Right forelimb (tissue), 1 donor: ENCODE results near the gene POU2F3.
"Not testable (repeated sequence)": the region's sequence is repeated elsewhere in the genome, so short reads cannot be mapped to it uniquely, and the experiment has no call there.

ENCODE experiments used
- DNase-seq: peaks from one replicate; pipeline ENCODE4 v3.0.0-alpha.2; 2018

The POU2F3 gene

DNA sequence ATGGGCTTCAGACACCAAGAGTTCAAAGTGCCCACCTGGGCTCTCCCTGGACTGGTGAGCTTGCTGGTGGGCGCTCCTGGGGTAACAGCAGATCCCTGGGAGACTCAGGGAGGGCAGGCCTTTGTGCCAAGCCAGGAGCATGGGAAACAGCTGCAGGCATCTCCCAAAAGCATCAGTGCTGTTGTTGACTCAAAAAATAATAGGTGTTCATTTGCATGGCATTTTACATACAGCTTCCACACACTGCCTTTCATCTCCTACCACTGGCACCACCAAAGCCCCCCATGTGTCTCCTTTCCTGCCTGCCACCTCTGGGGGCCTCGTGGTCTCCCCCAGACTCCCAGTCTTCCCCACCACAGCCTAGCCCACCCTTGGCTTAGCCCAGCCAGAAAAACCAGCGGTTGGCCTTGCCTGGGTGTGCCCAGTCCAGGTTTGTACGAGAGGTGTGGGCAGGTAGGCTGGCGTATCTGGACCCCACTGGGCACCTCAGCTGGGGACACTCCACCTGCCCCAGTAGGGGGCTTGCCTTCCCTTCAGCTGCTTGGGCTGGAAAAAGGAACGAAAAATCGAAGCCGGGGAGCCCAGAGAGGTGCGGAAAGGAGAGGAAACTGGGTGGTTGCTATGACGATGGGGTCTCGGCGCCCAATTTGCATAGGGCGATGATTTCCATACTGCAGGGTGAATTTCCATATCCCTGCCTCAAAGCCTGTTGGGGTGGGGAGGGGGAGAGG lies 15.0 kb downstream of the POU2F3 start:
- no peak for DNase-seq

DNA sequence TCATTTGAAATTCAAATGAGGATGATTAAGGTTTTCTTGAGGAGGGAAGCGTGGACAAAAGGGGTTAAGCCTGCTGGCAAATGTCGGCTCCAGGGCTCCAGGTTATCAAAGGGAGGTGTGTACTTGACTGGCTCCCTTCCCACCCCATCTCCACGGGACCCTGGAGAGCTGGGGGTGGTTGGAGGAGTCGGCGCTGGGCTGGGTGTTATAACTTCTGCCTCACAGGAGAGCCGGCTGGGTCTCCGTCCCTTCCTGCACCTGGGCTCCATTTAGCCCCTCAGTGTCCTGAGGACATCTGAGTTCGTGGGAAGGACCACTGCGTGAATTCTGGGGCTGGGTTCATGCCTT lies 15.6 kb downstream of the POU2F3 start:
- no peak for DNase-seq

DNA sequence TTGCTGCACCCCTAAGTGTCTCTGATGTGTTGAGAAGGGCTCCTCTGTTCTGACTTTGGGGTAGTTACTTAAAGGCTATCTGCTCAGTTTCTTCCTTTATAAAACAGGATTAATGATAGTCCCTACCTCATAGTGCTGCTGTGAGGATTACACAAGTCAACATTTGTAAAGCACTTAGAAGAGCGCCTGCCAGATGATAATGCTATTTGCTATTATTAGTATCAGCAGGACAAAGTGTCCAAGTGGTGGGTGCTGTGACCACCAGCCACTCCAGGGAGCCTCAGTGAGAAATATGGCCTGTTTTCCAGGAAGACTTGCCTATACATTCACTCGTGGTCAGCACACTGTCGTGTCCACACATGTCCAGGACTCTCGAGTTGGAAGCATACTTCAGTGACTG lies 16.2 kb downstream of the POU2F3 start:
- no peak for DNase-seq

DNA sequence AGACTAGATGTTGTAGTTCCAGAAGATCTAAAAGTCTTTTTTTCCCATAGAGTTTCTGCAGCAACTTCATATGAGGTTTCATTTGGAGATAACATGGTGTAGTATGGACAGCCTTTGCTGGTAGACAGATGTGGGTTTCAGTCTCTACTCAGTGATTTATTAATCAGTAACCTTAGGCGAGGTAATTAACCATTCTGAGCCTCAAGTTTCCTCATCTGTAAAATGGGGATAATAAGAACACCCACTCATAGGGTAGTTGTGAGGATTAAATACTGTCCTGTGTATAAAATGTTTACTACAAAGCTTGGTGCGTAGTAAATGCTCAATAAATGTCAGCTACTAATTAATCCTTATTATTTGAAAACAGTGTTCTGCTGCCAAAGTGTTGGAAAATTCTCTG lies 16.8 kb downstream of the POU2F3 start:
- no peak for DNase-seq

DNA sequence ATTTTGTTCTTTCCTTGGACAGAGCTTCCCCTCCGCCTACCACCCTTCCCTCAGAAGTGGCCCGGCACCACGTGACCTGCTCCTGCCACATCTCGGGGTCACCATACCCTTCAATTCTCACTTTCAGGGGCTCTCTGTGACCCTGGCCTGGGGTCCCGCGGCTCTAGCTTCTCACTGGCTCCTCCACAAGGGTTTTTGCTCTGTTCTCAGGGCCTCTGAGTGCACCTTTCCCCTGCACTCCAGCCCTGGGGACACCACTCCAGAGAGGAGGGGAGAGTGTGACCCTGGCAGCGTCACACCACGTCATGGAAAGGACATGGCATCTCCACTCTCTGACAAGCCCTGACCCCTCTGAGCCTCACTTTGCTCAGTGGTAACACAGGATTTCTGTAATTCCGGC lies 17.4 kb downstream of the POU2F3 start:
- DNase-seq = no peak

DNA sequence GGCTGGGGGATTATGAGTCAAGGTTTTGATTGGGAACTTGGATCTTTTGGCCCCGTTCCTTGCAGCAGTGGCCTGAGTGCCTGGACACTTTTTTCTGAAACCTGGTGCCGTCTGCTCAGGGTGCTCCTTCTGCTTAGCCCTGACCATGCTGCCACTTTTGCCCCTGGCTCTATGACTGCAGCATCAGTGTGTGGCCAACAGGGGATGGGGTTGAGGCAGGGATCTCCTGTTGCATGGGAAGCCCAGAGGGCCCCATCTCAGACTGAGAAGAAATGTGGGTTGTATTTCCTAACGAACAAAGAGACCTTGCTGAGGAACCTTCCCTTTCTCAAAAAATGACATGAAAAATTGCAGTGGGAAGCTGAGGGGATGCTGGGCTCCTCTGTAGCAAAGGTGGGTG lies 18.7 kb downstream of the POU2F3 start:
- DNase-seq = no peak

DNA sequence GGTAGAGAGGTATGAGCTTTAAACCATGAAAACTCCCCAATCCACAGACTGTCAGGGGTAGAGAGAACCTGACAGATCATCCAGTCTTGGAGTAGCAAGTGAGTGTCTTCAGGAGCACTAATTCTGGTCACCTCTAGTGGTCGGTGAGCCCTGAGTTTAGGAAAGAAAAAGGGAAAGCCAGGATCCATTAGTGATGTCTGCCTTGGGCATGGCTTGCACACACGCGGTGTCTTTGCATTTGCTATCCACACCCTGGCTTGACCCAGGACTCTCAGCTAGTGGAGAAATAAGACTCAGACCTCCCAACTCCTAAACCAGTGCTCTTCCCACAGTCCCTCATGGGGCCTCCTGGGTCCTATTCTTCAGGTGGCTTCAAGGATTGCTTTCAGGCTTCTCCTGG lies 19.3 kb downstream of the POU2F3 start:
- no peak for DNase-seq

DNA sequence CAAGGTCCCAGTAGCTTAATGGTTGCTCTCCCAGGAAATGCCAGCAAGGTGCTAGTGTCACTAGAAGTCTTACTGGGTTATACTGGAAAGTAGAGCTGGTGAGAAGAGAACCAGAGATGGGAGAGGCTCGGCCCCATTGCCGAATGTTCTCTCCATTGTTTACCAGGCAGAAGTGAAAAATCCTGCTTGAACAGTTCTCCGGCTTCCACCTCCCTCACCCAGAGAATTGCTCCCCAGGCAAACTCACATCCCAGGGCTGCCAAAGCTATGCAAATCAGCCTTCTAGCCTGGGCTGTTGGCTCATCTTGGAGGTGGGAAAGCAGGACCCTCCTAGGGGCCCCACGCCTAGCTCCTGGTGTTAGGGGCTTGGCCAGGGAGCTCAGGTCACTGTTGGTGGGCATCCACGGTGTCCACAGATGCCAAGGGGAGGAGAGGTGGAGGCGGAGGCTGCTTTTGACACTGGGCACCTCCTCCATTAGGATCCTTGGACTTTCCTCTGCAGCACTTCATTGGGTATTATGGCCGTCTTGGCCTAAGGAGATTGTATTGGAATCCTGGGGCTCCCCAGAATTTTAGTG lies 20.1 kb downstream of the POU2F3 start:
- no peak for DNase-seq

DNA sequence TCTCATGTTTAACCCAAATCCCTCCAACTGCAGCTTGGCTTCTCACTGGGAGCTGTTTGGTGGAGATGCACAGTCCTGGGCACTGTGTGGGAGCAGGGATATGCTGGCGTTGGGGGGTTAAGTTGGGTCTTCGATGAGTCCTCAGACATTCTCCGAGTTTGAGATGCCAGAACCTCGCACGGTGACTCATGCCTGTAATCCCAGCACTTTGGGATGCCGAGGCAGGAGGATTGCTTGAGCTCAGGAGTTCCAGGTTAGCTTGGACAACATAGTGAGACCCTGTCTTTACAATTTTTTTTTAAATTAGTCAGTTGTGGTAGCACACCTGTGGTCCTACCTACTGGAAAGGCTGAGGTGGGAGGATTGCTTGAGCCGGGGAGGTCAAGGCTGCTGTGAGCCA lies 20.7 kb downstream of the POU2F3 start:
- DNase-seq = no peak

DNA sequence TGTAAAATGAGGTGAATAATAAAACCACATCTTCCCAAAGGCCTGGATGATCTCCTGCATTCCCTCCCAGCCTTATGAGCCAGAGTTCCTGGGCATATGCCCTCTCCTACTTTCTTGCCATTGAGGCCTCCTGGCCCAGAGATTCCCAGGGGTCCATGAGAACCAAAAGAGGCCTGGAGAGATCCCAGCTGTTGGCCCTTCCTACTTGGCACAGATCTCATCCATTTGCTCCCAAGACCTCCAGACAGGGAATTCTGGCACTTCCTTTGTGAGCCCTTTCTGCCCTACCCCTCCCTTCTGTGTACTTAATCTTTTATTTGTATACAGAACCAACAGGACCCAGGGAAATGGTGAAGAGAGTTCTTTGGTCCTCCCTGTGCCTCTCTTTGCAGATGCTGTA lies 21.4 kb downstream of the POU2F3 start:
- no peak for DNase-seq

DNA sequence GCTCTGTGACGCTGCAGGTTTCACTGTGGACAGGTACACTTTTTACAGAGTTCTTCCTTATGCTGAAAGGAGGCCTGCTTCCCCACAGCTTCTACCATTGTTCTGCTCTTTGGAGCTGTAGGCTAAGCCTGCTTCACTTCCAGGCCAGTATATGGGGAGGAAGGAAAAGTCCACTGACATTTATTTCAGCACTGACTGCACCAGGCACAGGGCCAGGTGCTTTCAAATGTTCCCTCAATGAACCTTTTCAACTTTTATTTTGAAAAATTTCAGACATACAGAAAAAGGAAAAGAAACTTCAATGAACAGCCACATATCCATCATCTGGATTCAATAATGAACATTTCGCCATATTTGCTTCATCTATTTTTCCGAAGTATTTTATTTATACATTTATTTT lies 22.0 kb downstream of the POU2F3 start:
- no peak for DNase-seq

DNA sequence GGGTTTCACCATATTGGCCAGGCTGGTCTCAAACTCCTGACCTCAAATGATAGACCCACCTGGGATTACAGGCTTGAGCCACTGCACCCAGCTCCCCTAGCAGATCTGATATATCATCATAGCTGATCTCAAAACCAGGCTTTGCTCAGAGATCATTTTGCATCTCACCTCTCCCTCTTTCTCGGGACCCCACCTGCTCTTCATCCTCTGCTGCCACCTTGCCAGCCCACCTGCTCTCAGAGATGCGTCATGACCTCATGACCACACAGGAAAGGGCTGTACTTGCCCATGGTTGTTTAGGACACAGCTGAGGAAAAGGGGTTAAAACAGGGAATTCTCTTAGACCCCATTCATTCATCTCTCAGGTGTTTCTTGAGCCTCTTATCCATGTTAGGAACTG lies 27.4 kb downstream of the POU2F3 start:
- DNase-seq = no peak

DNA sequence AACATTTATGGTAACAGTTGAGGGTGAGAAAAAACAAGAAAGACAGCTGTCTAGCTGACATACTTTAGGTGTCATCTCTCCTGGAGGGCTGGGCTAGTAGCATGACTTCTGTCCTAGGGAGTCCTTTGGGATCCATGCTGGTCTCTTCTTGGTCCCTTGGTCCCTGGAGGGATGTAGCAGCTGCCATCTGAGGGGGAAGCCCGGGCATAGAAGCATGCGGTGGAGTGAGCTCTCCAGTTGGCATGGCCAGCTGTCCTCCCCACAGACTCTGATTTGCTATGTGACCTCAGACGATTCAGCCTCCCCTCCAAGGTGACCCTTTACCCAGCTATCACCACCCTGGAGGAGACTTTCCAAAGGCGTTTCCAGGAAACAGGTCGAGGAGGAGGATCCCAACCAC lies 28.7 kb downstream of the POU2F3 start:
- no peak for DNase-seq

DNA sequence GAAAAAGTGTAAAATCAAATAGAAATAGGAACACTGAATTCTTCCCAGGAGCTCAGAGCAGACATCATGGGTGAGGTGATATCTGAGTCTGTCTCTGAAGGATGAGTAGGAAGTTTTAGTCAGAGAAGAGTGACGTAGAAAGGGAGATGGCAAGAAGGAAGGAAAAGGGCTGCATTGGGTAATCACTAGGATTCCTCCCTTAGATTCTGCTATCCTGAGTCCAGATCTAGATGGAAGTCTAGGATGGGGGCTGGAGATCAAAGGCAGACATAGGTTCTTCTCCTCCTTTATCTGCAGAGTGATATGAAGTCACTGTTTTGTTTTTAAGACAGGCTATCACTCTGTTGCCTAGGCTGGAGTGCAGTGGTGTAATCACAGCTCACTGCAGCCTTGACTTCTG lies 30.4 kb downstream of the POU2F3 start:
- DNase-seq = no peak

DNA sequence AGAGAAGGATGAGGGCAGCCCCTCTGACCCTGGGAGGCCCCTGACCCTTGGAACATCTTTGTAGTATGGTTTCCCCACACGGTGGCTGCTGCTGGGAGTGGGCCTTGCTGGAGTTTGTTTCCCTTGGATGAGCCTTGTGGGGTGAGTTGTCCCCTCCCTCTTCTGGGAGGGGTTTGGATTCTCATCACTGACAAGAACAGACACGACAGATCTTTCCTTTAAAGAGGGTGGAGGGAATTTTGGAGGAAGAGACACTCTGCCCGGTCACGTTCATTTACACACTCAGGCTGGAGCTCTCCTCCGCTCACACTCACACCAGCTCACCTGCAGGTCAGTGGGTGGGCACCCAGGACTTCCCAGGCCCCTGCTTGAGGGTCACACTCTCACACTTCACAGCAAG lies 31.7 kb downstream of the POU2F3 start:
- no peak for DNase-seq

DNA sequence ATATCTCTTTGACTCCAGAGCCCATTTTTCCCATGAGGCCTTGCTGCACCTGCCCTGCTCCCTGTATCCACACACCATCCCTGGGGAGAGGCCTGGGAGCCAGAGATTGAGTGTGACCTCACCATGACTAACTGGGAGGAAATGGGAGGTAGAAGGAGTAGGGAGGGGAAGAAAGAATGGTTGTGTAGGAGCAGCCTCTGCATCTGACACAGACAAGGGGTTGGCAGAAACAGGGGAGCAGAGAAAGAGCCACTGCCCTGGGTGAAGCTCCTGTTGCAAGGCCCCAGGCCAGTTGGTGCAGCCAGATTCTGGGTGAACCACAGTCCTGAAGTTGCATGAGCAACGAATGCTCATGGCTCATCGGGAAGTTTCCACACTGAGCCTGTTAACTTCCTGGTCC lies 32.4 kb downstream of the POU2F3 start:
- no peak for DNase-seq

DNA sequence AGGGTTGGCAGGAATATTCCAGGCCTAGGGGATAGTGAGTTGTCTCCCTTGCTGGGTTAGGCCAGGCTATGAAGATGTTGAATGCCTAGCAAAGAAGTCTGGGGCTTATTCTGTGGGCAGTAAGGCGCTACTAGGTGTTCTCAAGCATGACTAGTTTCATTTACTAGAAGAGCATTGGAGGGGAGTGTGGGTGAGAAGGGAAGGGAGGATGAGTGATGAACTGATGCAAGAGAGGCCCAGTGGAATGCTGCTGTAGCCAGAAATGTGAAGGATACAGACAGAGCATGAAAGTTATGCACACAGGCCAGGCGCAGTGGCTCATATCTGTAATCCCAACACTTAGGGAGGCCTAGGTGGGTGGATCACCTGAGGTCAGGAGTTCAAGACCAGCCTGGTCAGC lies 33.5 kb downstream of the POU2F3 start:
- no peak for DNase-seq

DNA sequence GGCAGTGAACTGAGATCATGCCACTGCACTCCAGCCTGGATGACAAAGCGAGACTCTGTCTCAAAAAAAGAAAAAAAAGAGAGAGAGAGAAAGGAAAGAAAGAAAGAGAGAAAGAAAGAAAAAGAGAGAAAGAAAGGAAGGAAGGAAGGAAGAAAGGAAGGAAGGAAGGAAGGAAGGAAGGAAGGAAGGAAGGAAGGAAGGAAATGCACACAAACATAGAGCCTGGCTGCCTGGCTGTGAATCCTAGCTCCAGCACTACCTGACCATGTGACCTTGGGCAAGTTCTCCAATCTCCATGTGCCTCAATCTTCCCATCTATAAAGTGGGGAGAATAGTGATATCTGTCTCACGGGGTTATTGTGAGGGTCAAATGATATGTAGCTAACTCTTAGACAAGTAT lies 34.0 kb downstream of the POU2F3 start:
- not testable (repeated sequence) for DNase-seq

DNA sequence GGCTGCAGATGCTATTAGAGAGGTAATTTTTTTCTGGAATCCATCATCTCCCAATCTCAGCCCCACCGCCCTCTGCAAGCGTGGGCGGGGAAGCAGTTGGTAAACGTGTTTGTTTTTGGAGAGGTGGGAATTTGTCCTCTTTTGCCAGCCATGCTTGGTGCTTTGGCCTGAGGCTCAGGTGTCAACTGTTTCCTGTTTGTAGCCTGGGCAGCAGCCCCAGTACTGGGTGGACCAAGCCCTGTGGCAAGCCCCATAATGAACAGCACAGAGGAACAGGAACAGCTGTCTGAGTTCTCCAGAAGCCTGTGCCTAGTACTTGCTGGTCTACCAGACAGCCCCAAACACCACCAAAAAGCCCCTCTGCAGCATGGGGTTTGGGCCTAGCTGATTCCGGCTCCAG lies 39.6 kb downstream of the POU2F3 start:
- DNase-seq = no peak

DNA sequence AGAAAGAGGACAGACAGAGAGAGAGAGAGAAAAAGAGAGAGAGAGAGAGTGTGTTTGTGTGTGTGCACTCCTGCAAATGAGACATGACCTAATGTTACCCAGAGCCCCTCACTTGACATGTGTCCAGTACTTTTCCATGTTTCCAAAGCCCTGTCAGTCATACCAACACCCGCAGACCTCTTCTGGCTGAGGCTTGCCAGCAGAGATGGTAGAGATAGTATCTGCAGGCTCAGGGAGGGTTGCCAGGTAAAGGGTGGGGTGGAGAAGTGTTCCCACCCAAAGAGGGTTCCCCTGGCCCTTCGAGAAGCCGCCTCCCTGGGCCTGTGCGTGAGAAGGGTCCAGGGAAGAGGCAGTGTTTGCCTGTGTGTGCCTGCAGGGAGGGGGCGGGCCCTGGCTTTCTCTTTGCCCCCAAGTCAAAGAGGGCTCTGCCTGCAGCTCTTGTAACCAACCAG lies 40.7 kb downstream of the POU2F3 start:
- no peak for DNase-seq

DNA sequence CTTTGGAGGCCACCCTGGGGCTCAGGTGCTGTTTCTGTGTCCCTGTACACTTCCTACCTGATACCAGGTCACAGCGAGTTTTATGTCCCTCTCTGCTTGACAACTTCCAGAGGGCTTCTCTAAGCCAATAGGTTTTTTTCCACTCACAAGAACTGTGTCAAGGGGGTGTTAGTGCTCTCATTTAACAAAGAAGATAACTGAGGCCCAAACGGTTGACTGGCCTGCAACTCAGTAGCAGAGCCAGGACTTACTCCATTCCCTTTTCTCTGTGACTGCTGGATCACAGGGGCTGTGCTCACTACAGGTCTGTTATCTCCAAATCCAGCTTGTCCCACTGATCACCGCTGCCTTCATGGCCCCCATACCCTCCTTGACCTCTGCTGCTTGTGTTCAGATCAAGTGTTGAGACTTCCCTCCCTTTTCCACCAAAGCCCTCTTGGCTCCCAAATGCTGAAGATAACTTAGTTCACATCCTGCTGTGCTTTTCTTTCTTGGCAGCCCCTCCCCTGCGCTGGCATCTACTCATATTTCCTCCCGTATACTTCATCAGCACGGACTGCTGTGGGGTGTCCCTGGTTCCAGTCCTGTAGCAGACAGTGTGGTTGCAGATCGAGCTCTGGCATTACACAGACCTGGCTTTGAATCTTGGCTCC lies 41.3 kb downstream of the POU2F3 start:
- DNase-seq = no peak

DNA sequence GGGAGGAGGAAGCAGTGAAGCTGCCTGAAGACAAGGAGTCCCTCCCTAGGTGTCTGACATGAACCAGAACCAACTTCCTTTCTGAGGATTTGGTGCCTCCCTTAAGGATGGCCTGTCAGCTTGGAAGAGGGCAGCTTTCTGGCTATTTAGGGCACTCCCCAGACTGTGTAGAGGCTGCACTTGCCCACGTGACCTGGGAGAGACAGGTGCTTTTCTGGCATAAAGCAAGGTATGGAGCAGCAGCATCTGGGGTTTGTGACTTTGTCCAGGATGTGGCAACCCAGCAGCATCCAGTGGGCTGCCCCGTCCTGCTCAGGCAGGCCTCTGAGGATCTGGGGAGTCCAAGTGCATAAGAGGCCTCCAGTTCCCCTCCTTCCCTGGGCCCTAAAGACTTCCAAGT lies 43.2 kb downstream of the POU2F3 start:
- DNase-seq = no peak

DNA sequence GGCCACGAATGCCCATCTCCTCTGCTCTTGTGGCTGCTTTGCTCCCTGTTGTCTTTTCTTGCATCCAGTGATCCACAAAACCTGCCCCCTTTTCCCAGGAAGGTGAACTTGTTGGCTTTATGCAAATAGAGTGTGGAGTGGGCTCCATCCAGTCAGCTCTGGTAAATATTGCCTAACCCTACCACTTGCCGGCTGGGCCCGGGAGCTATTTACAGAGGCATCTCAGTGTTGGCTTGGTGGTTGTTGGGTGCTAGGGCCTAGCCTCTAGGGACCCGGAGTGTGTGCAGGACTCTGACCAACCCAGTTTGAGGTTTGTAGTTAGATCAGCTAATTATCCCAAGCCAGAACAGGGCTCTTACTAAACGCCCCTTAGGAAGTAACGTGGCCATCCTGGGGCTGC lies 44.3 kb downstream of the POU2F3 start:
- no peak for DNase-seq

DNA sequence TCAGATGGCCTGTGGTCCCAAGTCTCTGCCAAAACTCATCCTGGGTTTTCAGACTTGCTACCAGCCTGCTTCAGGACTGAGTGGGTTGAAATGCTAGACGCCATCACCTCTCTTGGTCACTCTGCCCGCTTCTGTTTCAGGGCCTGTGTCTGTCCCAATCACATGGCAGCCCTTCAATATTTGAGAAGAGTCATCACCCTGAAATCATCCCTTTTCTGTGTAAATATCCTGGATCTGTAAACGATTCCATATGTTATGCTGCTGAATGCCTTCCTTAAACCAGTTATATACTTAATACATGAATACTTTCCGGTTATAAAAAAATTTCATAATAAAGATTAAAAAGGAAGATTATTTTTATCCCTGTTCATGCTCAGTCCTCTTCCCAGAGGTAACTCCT lies 45.3 kb downstream of the POU2F3 start:
- DNase-seq = no peak

DNA sequence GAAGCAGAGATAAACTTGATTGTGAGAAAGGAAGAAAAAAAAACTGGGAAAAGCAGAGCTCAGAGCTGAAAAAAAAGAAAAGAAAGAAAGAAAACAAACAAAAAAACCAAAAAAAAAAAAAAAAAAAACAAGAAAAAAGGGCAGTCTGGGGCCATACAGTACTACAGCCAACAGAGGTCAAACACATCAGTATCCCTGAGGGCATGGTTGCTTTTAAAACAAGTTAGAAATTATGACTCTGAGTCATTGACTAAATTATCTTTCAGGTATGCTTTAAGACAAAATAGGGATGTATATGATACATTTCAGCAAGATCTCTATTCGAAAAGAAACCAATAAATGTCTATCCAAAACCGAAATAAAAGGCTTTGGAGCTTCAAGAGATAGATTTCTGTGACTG lies 48.1 kb downstream of the POU2F3 start:
- DNase-seq = no peak
